HG02870 (cell line): ENCODE results near the gene EFCAB13.

Experiments
- ATAC-seq: cut with Tn5 transposase; IDR thresholded peaks from one replicate; pipeline ENCODE4 v1.9.1; 2021; ENCODE audit warnings: mild to moderate bottlenecking, moderate library complexity; ENCODE audit not compliant: unreplicated experiment

Gene EFCAB13, protein sequence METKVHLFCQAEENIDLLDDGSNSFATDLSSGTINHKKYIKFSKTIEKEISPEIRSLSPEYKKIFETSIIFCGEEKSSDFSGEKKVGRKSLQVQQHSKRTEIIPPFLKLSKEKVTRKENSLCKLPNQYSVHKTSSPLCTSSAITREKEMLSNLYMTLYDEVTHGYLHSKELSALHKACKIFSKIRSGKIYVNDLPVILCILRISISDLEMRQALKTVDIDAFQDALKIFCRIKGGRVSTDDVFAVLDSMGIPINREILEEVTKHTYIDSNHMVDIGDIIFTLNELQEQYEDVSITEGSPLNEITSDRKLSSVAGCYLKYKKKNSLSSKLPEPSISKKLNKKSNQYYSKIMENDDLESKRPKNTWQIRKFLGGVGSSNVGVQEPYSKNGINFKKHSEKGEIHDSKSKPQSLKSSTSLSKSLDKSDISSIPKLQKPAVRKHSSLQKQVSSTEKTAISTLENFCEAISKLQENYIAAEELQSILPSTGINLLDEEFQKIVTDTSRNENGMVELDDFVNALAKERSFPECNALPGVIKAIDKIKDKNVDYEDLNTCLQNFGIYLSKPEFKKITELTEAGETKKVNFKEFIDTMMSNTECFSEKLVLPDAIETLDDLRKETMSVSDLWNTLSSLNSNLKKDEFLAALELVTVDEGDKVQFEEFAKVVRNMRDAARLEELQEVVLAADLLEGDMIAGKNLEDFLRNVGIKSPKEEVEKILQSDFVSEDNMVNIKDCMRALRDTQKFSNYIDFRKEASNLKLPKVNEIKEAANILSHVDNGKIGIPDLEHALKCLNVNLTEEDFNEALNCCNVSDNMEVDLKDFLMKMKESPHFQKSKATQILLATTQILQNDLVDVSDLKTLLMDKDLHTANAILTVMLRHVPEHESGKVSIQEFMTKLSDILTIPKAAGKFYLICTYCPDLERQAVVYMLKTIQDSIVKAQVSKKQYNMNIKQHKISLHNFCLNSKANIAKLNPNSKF

DNA sequence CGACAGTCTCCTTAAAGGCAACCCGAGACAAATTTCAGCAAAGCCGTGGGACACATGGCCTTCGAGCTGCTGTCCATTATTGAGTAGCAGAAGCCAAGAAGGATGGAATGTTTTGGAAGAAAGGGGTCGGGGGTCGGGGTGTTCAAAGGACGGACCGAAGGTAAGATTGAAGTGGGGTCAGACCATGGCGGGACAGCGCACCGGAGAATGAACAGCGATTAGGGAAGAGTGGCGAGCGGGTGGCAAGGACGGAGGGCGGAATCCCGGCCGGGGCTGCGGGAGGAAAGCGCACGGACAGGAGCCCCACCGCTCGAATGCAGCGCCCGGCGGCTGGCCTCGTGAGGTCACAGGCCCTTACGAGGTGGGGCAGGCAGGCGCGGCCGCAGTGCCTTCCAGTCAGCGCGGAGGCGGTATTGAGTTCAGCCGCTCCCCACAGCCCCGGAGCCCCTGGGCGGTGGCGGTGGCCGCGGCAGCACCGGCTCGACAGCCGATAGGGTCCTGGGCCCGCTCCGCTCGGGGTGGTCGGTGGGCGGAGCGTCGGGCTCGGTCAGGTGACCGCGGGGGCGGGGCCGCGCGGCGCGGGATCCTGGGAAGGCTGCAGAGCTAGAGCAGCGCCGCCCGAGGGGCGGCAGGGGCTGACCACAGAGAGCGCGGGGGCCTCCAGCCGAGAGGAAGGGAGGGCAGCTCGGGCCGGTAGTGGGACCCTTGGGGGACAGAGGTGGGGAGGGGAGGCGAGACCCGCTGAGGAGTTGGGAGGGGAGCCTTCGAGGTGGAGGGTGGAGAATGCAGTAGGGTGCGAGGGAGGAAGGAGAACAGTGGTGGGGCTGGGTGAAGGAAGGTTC, at the start of gene EFCAB13:
Gene EFCAB13 (plus strand): TSS at position 574 of the 842 bp plus-strand sequence. CDS start 4,399 bp downstream, outside the sequence.
- ATAC-seq, result peak; percentile 81

DNA sequence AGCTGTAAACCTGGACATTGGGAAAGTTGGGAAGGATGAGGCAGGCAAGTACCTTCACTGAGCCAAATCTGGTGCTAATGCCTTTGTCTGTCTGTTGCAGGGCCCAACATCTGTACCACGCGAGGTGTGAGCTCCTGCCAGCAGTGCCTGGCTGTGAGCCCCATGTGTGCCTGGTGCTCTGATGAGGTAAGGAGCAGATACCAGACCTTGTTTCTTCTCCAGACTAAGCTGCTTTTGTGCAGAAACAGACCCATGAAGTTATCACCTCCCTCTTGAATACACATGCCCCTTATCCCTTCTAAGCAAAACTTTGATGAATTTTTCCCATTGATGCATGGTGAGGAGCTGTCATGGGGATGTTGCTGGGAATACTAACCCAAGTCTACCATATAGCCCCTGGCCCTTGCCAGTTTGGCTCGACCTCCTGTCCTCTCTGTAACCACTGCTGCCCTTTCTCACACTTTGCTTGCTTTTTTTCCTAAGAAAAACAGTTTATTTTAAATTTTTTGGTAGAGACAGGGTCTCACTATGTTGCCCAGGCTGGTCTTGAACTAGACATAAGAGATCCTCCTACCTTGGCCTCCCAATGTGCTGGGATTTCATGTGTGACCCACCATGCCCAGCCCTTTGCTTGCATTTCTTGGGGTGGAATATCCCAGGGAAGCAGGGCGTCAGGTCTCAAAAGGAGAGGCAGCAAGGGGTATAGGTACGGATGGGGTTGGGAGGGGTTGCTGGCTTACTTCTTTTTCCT, 49.3 kb upstream of the EFCAB13 start:
- ATAC-seq, result no peak

DNA sequence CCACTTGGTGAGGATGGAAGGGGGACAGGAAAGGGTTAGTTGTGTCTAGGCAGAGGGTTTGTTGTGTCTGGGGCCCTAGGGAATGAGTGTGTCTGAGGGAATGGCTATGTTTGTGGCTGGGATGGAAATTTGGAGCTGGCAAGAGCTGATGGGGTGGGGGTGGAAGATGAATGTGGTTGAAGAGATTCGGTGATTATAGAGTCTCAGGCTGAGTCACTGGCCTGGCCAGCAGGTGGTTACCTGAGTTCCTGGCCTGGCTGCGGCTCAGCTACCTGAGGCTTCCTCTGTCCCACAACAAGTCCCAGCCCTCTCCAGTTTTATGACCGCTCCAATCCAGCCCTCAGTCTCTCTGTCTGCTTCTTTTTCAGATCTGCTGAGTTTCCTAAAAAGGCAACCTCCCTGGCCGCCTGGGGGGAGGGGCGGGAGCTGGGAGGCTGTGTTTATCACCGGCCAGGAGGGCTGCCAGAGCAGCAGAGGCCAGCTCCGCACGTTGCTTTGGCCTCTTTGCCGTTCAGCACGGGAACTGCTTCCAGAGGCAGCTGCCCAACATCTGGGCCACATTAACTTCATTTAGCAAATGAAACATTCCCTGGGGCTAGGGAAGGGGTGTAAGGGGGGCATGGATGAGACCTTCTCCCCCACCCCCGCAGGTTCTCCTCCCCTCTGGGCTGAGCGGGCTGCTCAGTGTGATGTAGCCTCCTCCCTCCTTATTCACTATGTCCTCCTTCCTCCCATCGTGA, 48.3 kb upstream of the EFCAB13 start:
- no peak for ATAC-seq

DNA sequence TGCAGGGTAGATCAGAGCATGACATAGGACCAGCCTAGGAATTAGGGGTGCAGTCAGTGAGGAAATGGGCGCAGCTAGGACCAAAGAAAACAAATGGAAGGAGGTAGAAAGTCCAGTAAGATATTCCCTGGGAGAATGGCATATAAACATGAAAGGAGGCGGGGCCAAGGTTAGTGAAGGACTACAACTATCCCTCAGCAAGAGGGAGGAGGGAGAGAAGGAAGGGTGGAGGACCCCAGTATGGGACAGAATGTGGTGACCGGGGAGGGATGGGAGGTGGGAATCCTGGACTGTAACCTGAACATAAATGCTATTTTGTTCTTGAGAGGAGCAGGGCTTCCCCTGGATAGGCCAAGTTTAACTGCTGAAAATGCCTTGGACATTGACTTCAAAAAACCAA, 47.3 kb upstream of the EFCAB13 start:
- no peak for ATAC-seq

DNA sequence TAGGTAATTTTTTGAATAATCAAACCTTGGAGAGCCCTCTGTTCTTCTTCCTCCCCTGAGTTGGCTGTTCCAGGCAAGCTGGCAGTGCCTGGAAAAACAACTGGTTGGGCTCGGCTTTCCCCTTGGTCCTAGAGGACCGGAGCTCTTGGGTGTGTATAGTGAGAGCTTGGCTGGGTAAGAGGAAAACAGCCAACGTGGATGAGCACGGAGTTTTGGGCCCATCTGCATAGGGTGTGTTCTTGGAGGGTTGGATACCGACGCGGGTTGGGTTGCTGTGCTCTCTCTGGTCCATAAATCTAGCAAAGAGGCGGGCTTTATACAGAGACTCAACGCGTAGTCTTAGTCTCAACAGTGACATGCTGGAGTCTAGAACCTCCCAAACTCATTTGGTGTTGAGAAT, 46.9 kb upstream of the EFCAB13 start:
- no peak for ATAC-seq

DNA sequence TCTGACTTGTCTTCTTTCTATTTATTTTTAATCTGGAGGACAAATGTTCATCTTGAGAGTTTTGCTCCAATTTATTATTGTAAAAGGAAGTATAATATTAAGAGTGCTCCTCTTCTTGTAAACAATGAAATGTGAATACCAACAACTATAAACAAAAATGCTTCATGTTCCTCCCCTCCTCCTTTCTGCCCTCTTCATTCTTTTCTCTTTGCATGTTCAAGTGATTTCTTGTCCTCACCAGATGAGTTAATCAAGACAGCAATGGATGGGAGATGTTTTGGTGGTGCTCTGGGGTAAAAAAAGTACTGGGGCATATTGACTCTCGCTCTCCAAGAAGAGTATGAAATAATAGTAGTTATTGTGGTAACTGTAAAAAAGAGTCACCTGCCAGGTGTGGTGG, 45.8 kb upstream of the EFCAB13 start:
- no peak for ATAC-seq

DNA sequence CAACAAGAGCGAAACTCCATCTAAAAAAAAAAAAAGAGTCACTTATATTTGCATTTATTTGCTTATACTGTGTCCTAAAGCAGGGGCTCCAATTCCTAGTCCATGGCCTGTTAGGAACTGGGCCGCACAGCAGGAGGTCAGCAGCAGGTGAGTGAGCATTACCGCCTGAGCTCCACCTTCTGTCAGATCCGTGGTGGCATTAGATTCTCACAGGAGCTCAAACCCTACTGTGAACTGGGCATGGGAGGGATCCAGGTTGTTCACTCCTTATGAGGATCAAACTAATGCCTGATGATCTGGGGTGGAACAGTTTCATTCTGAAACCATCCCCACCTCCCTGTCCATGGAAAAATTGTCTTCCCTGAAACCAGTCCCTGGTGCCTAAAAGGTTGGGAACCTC, 45.2 kb upstream of the EFCAB13 start:
- ATAC-seq, result no peak

DNA sequence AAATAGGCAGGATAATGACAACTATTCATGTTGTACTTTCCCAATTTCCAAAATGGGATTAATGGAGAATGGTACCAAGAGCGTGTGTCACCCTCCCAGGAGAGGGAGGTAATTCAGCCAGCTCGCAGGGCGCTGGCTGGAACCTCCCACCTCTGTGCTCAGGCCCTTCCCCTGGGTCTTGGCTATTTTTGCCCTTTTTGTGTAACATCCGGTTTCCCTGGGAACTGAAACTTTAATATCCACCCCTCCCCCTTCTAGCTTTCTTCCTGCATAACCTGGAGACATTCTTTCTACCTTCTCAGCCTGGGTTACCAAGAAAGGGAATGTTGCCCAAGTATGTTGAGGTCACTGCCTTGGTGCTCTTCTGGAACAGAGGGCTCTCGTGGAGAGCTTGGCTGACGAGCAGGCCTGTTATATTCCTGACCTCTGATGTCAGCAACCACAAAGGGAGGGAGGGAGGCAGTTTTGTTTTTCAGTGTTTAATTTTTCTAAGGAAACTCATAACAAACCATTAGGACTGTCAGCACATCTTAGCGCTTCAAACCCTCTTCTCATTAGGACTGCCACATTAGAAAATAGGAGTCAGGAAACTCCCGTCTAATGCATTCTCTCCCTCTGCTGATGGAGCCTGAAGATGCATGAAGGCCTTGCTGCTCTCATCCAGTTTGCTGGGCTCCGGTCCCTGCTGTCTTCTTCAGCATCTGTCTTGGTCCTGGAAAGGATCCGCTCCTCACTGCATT, 44.5 kb upstream of the EFCAB13 start:
- ATAC-seq, result peak; percentile 79

DNA sequence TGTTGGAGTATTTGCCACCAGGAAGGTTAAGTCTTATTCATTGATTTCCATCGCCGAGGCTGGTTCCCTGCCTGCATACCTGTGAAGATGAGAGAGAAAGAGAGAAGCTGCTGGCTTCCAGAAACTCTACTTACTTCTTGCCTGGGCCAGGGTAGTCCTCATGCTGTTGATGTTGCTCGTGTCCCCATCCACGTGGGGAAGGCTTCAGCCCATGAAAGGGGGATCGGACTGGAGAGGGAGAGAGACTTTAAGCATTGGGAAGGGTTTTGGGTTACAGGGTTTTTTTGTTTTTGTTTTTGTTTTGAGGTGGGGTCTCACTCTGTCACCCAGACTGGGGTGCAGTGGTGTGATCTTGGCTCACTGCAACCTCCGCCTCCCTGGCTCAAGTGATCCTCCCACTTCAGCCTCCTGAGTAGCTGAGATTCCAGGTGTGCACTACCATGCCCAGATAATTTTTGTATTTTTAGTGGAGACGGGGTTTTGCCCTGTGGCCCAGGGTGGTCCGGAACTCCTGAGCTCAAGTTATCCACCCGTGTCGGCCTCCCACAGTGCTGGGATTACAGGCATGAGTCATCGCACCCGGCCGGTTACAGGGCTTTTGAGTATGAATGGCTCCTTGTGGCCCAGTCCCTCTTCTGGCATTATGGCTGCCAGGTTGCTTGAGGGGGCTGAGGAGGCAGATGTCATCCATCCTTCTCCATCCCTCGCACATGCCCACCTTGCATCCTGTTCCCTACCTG, 43.5 kb upstream of the EFCAB13 start:
- ATAC-seq, result no peak

DNA sequence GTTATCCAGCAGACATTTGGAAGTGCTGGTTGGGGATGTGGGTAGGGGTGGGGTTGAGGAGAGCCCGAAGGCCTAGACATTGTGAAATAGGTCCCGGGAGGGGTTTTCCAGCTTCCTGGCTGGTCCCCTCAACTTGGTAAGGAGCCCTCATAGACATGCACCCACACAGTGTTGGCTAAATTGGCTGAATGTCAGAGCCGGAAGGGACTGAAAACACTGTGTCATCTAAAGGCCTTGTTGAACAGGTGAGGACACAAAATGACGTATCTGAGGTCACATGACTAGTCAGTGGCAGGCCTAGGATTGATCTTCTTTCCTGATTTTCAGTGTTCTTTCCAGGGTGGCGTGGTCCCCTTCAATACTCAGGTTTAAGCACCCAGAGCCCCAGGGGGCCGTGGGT, 42.5 kb upstream of the EFCAB13 start:
- ATAC-seq, result no peak

DNA sequence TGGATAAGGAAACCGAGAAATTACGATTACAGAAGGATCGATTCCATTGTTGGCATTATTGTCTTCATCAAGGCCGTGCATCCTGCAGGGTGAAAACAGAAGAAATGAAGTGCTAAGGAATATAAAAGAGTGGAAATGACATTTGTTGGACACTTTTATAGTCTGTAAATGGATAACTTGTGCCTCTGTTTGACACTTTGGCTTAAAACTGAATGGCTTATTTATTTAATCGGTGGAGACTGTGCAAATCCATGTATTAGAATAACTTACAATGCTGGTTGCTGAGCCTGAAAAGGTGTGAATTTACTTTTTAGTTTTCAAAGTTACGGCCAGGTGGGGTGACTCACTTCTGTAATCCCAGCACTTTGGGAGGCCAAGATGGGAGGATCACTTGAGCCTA, 38.8 kb upstream of the EFCAB13 start:
- ATAC-seq, result no peak

DNA sequence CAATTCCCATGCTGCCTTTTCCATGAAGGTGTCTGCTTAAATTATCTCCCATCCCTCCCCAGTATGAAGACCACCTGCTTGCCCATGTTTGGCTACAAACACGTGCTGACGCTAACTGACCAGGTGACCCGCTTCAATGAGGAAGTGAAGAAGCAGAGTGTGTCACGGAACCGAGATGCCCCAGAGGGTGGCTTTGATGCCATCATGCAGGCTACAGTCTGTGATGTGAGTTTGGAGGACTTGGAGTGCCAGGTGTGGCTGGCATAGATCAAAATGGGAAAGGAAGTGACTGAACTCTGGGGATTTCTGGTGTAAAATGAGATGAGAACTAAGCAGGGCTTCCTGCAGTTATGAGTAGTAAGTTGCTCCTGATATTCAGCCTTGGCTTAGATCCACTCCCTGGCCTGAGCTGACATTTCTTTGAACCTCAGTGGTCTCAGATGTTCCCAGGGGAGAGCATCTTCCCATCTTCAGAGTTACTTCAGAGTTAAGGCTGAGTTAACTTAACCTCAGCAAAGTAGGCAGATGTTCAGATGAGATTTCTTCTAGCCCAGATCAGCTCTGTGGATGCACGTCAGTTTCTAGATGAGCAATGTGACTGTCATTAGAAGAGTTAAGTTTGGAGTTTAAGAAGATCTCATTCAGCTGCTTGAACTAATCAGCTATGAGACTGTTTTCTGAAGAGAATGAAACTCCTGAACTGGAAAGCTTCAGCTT, 37.4 kb upstream of the EFCAB13 start:
- peak; percentile 73 for ATAC-seq

DNA sequence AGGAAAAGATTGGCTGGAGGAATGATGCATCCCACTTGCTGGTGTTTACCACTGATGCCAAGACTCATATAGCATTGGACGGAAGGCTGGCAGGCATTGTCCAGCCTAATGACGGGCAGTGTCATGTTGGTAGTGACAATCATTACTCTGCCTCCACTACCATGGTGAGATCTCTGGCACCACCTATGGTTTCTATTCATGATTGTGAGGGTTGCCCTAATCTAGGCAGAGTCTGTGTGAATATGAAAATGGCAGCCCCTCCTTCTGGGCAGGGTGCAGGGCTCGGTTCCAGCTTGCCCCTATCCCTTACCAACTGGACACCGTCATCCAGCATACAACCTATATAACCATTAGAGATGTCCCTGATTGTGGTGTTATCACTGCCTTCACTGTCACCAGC, 36.7 kb upstream of the EFCAB13 start:
- ATAC-seq, result no peak

DNA sequence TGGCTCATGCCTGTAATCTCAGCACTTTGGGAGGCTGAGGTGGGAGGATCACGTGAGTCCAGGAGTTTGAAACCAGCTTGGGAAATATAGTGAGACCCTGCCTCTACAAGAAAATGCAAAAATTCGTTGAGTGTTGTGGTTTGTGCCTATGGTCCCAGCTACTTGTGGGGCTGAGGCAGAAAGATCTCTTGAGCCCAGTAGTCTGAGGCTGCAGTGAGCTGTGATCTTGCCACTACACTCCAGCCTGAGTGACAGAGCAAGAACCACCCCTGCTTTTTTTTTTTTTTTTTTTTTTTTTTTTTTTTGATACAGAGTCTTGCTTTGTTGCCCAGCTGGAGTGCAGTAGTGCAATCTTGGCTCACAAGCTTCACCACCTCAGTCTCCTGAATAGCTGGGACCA, 36.1 kb upstream of the EFCAB13 start:
- no peak for ATAC-seq

DNA sequence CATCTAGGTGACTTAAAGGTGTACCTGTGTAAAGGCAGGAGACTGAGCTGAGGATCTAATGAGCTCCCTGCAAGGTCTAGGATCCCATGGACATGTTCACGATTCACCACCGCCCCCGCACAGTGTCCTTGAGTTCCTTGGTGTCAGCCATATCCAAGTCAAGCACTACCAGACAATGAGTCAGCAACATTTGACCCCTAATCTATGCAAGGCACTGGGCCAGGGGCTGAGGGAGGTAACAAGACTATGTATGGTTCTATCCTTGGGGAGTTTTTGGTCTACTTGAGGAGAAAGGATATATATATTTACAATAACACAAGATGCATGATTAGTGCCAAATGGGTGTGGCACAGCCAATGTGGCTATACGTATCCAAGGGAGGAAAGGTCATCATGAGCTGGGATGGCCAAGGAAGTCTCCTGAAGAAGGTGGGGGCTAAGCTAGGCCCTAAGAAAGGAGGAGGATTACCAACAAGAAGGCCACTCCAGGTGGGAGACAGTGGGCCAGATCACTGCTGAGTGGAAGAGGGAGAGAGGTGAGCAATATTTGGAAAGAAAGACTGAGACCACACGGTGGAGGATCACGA, 35.1 kb upstream of the EFCAB13 start:
- ATAC-seq, result no peak

DNA sequence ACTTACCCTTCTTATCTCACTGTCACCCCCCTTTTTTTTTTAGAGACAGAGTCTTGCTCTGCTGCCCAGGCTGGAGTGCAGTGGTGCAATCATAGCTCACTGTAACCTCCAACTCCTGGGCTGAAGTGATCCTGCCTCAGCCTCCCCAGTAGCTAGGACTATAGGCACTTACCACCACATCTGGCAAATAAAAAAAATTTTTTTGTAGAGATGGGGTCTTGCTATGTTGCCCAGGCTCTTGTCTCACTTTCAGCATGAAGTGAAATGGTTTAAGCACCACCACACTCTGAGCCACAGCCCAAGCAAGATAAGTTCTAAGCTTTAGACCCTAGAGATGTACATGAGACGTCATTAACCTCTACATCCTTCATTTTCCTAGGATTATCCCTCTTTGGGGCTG, 34.5 kb upstream of the EFCAB13 start:
- no peak for ATAC-seq

DNA sequence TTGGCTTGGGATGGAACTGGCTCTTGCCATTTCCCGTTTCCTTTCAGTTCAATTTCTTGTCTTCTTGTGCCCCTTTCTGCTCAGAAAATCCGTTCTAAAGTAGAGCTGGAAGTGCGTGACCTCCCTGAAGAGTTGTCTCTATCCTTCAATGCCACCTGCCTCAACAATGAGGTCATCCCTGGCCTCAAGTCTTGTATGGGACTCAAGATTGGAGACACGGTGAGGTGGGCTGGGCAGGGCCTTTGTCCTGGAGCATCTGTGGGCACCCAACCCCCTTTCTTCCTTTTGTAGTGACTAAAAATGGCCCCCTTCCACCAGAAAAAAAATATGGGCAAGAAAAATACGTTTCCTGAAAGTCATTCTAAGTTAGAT, 32.9 kb upstream of the EFCAB13 start:
- ATAC-seq, result no peak
